ENCODE measurements around the gene RPH3AL.

DNA sequence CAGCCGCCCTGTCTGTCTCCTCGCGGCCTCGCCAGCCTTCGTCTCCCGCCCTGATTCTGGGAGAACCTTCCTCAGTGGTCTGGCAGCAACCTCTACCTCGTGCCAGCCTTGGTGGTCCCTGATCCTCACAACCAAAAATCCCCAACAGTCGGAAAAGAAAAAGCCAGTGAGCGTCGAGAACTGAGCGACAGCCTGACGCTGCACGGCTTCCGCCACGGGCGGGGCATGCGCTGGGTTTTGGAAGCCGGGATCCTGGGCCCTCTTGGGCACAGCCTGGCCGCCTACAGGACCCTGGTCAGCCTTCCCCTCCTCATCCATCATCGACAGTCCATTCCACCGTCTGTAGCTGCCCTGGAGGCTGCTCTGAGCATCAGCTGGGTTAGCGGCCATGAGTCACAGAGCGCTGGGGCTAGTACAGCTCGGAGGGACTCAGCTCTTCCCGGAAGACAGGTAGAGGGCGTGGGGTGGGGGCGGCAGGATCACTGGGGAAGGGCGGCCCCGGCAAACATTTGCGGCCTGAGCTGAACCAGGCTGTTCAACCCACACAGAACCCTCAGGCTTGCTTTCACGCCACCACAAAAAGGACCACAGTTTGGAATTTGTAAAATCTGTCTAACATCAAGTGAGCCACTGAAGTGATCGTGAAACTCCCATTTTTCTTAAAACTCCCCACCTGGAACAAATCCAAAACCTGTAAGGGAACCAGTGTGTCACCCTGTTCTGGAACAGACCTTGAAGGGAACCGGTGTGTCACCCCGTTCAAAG, 115.8 kb downstream of the RPH3AL start:
- TF ChIP-seq, protein P1, sequence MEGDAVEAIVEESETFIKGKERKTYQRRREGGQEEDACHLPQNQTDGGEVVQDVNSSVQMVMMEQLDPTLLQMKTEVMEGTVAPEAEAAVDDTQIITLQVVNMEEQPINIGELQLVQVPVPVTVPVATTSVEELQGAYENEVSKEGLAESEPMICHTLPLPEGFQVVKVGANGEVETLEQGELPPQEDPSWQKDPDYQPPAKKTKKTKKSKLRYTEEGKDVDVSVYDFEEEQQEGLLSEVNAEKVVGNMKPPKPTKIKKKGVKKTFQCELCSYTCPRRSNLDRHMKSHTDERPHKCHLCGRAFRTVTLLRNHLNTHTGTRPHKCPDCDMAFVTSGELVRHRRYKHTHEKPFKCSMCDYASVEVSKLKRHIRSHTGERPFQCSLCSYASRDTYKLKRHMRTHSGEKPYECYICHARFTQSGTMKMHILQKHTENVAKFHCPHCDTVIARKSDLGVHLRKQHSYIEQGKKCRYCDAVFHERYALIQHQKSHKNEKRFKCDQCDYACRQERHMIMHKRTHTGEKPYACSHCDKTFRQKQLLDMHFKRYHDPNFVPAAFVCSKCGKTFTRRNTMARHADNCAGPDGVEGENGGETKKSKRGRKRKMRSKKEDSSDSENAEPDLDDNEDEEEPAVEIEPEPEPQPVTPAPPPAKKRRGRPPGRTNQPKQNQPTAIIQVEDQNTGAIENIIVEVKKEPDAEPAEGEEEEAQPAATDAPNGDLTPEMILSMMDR (IDR thresholded peaks at IDR 0.05 in 8 of 11, conservative IDR thresholded peaks at IDR 0.05 in 3 of 11), result no peak
- TF ChIP-seq POLR2A (IDR thresholded peaks at IDR 0.05), result no peak
